GM18498 (cell line): ENCODE results near the gene PBX4.
"Not testable (repeated sequence)": the region's sequence is repeated elsewhere in the genome, so short reads cannot be mapped to it uniquely, and the experiment has no call there.

Source experiments
- ATAC-seq: cut with Tn5 transposase; IDR thresholded peaks from one replicate; pipeline ENCODE4 v1.9.1; 2021; ENCODE audit warnings: mild to moderate bottlenecking, moderate library complexity; ENCODE audit not compliant: unreplicated experiment

The PBX4 gene

GRCh38 chr19:19627621-19628500, 9.4 kb upstream of the PBX4 start, which contains the start of gene LPAR2:
Gene LPAR2 (minus strand): TSS chr19:19628220. CDS start chr19:19627275, 945 bp downstream.
- ATAC-seq = peak; percentile 60

- no peak for ATAC-seq
These were observed 8.3 kb upstream of the PBX4 start for GRCh38 chr19:19626516-19627472.

- no peak for ATAC-seq
These were observed 5.6 kb upstream of the PBX4 start for GRCh38 chr19:19624032-19624570.

GRCh38 chr19:19623383-19623782, 4.9 kb upstream of the PBX4 start:
- ATAC-seq = no peak

GRCh38 chr19:19619849-19620210, 1.3 kb upstream of the PBX4 start:
- ATAC-seq = no peak

- no peak for ATAC-seq
These were observed 828 bp upstream of the PBX4 start for GRCh38 chr19:19619181-19619848.

GRCh38 chr19:19615086-19615485, 3.4 kb downstream of the PBX4 start:
- ATAC-seq = no peak

GRCh38 chr19:19613506-19613905, 5.0 kb downstream of the PBX4 start:
- no peak for ATAC-seq

- no peak for ATAC-seq
These were observed 7.9 kb downstream of the PBX4 start for GRCh38 chr19:19610376-19611202.

GRCh38 chr19:19606686-19607085, 11.8 kb downstream of the PBX4 start:
- ATAC-seq = not testable (repeated sequence)

GRCh38 chr19:19606021-19606420, 12.5 kb downstream of the PBX4 start:
- no peak for ATAC-seq

- ATAC-seq = no peak
These were observed 15.7 kb downstream of the PBX4 start for GRCh38 chr19:19602713-19603324.

GRCh38 chr19:19602136-19602712, 16.3 kb downstream of the PBX4 start:
- no peak for ATAC-seq

GRCh38 chr19:19600793-19601330, 17.6 kb downstream of the PBX4 start:
- no peak for ATAC-seq

- ATAC-seq = peak; percentile 24
These were observed 19.6 kb downstream of the PBX4 start for GRCh38 chr19:19598728-19599451.

GRCh38 chr19:19597809-19598306, 20.6 kb downstream of the PBX4 start:
- ATAC-seq = peak; percentile 67

- no peak for ATAC-seq
These were observed 23.3 kb downstream of the PBX4 start for GRCh38 chr19:19595171-19595701.

GRCh38 chr19:19594381-19594780, 24.1 kb downstream of the PBX4 start:
- no peak for ATAC-seq
